Stimulated activated CD8-positive, alpha-beta memory T cell treated with anti-CD3 and anti-CD28 coated beads, Interleukin-12 subunit alpha, Interleukin-12 subunit beta, amount 100 ng/mL, for 24 hours (primary cell): ENCODE data around the gene FBXO39.
"Not testable (repeated sequence)": the region's sequence is repeated elsewhere in the genome, so short reads cannot be mapped to it uniquely, and the experiment has no call there.

ENCODE experiments used
- DNase-seq: peaks from one replicate; pipeline ENCODE4 v3.0.0-alpha.2; 2020; ENCODE audit errors: extremely low read depth

Gene FBXO39

DNA sequence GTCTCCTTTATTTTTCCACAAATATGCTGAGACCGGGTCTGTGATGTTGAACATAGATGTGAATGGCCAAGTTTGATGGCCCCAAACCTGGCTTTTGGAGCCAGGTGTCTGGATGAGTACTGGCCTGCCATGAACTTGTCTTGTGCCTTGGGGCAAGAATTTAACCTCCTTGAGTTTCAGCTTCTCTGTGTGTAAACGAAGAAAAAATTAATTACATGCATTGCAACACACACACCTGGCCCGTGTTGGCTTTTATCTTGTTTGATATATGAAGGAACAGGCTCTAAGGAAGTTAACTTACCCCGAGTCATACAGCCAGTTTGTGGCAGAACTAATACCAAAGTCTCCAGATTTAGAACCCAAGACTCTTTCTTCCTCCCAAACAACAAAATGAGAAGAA, 13.1 kb downstream of the FBXO39 start:
- no peak for DNase-seq

DNA sequence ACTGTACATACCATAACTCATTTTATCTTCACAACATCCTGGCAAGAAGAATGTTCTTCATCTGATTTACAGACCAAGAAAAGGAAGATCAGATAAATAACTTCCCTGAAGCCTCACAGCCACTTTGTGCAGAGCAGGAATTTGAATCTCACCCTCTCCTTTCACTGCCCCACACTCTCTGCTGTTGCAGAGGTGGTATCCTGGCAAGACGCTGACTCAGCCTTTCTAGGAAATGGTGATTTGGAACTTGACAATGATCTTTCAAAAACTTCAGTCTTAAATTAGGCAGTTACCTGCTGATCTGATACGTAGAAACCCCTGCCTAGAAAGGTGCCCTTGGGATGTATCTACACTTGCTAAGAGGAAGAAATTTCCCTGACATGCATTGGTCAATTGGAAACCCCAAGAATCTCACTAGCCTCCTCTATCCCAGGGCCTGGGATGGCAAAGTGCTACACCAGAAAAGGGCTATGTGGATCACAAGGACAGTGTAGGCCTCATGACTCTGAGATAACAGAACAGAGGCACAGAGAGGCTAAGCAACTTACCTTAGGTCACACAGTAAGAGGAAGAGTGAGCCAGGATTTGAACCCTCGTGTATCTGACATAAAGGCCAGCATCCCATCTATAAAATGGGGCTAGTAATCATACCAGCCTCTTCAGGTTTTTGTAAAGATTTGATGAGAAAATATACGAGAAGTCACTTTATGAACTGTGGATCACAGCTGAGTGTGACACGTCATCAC, 17.9 kb downstream of the FBXO39 start:
- no peak for DNase-seq

DNA sequence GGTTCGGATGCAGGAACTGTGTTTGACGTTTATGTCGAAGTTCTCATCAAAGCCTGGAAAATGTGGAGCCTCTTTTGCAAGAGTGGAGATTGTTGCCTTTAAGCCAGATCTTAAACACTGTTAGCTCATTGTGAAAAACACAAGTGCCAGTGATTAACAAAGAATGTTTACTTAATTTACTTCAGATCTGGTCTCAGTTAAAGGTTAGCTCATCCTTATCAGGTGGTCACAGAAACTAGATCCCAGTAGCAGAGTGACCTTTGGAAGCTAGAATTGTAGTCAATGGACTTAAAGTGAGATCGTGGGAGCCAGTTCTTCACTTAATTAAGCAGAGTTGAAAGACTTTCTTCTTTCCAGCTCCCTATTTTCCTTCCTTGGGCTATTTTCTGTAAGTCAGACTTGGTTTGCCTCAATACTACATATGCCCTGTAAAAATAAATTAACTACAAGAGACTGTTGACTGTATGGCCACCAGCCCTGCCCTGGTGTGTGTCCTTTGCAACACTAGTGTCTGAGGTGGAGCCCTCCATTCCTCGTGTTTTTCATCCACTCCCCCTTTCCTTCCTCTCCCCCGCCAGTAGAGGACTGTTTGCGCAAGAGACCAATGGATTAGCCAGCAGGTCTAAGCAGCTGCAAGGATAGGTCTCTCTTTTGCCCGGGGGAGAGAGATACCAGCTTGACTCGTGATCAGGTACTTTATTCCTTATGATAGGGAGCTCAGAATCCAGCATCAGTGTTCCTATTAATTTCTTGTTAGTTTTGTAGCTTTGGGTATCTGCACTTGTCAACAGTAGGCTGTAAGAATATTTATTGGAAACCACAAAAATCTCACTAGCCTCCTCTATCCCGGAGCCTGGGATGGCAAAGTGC, 20.2 kb downstream of the FBXO39 start:
- DNase-seq: no peak

DNA sequence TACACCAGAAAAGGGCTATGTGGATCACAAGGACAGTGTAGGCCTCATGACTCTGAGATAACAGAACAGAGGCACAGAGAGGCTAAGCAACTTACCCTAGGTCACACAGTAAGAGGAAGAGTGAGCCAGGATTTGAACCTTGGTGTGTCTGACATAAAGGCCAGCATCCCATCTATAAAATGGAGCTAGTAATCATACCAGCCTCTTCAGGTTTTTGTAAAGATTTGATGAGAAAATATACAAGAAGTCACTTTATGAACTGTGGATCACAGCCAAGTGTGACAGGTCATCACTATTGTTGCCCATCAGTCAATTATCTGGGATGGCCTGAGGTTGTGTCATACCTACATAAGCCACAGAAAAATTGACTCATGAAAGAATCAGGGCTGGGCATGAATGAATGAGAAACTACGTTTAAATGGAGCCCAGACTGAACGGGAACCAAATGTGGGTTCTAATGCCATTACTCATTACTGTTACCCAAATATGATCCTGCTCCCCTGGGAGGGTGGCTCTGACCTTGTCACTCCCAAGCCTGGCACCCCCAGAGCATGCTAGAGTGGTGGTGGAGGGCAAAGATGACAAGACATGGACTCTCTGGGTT, 21.0 kb downstream of the FBXO39 start:
- DNase-seq: no peak

DNA sequence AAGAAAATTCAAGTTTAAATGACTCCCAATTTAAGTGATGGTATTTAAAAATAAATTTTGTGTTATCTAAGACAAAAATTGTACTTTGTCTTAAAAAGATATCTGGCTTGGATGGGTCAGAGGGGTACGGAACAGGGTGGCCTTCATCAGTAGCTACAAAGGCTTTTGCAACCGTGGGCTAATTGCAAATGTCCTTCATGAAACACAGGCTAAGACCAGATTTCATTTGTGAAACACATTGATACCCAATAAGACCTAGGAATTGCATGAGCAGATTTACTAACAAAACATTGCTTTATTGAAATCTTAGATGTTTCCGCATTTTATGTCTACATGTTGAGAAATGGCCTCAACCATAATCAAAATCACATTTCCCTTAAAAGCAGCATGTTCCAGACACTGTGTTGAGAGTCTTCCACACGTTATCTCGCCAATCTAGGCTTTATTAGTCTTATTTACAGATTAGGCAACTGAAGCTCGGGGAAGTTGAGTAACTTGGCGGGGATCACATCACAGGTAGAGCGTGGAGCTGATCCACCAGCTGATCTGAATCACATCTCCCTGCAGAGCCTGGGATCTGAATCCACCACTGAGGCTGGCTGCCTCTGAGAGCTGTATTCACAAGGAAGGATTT, 21.8 kb downstream of the FBXO39 start:
- DNase-seq: no peak

DNA sequence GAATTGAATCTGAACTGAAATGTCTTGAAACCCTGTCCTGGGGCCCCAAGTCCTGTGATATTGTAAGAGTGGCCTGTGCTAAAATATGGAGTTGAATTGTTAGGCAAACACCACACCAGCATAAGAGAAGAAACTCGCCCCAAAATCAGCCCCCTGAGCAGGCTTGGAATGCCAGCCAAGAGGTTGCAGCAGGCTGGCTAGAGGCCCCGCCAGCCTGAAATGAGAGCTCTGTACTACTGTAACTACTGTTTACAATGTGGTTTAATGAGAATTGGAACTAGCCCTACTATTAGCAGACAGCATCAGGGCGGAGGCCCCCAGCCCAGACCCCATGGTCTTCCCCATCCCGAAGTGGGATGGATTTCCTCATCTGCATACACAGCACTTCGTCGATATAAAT, 23.7 kb downstream of the FBXO39 start:
- DNase-seq: no peak

DNA sequence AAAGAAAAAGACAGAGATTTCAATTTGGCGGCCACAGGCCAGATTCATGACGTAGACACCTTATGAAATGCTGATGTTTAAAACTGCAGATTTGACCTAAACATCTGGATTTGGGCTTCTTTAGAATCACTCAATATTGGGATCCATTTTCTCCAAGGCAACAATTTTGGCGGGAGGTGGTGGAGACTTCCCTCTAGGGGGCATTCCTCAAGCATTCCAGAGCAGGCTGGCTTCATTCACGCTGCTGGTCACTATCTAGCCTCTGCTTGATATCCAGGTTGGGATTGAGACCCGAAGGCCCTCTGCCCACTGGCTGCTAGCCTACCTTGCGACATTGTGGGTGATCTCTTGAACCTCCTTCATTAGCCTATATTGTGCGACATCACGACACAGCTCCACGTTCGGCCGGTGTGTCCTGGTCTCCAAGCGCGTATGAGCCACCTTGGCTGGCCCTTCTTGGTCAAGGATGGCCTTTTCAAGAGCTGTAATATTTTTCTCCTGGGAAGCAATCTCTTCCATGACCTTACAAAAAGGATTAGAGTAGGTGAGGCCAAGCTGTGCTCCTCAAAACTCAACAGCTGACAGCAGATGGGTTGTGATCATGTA, 24.5 kb downstream of the FBXO39 start:
- DNase-seq: no peak

DNA sequence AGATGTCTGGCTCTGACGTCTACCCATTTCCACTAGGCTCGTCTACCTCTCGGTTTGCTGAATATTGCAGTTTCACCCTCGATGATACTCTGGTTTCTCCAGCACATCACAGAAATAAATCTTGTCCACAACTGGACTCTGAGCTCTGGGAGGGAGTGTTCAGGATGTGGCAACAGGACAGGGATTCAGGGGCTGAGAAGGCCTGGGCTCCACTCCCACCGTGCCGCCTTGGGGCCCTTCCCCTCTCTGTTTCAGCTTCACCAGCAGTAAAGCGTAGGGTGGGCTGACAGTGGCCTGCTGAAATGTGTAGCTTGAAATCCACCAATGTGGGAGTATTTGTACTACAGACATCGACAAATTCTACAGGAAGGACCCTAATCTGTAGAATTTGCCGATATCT, 35.5 kb downstream of the FBXO39 start:
- no peak for DNase-seq

DNA sequence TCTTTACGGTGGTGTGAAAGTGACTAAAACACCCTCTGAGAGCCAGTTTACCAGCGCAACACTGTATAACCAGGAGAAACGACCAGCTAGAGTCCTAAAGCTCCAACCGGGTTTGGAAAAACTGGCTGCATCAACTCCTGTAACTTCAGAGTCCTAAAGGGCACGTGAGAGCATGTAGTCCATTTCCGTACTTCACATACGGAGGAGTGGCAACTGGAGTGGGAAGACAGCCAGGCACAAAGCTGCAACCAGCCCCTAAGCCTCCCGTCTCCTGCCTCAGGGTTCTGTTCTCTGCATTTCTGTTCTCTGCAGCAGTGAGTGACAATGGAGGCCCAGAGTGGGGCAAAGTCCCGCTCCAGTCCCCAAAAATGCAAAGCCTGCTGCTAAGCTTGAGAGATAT, 36.3 kb downstream of the FBXO39 start:
- DNase-seq: no peak

DNA sequence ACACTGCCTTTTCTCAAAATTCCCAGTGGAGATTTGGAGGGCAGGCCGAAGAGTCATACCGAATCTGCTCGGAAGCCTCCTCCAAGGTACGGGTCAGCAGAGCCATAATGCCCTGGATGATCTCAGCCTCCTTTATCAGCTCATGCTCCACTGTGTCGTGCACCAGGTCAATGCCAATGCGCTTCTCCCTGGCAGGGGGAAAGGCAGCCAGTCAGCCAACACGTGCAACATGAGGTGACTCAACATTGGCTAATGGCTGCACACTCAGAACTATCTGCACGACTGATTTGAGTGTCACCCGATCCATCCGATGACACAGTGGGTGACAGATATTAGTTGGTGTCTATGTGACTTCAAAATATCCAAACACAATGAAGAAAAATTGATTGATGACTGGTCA, 39.8 kb downstream of the FBXO39 start:
- DNase-seq: no peak

DNA sequence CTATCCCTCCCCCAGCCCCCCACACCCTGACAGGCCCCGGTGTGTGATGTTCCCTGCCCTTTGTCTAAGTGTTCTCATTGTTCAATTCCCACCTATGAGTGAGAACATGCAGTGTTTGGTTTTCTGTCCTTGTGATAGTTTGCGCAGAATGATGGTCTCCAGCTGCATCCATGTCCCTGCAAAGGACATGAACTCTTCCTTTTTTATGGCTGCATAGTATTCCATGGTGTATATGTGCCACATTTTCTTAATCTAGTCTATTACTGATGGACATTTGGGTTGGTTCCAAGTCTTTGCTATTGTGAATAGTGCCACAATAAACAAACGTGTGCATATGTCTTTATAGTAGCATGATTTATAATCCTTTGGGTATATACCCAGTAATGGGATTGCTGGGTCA, 40.4 kb downstream of the FBXO39 start:
- not testable (repeated sequence) for DNase-seq

DNA sequence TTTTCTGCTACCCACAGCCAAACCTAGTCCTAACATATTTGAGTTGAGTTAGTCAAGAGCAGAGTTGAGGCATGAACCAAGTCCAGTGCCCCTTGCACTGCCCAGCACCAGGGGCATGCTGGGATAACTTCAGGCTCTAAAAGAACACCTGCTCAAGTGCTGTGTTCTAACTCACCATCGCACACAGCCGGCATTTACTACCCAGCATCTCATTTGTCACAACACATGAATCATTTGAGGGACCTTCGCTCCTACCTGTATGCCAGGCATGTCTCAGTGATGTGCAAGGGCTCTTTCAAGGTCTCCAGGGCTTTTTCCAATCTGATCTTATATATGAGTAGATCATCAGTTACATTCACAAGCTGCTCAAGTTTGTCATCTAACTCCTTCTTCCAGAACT, 42.9 kb downstream of the FBXO39 start:
- DNase-seq: no peak

DNA sequence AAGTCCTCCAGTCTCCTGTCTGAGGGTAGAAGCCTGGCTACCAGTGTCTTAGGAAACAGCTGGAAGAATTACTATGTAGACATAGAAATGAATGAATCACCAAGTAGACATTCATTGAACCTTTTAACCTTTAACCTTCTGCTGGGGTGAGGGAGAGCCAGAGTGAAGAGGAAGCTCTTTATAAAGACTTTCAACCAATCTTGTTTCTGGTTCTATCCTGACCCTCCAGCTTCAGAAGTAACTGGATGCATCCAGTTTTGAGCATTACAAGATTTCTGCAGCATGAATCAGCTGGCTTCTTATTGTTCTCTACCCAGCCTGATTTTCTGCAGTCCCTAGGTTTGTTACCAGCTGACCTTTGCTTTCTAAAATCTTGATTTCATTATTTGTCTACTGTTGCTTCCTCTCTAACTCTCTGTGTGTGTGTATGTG, 47.0 kb downstream of the FBXO39 start:
- no peak for DNase-seq

DNA sequence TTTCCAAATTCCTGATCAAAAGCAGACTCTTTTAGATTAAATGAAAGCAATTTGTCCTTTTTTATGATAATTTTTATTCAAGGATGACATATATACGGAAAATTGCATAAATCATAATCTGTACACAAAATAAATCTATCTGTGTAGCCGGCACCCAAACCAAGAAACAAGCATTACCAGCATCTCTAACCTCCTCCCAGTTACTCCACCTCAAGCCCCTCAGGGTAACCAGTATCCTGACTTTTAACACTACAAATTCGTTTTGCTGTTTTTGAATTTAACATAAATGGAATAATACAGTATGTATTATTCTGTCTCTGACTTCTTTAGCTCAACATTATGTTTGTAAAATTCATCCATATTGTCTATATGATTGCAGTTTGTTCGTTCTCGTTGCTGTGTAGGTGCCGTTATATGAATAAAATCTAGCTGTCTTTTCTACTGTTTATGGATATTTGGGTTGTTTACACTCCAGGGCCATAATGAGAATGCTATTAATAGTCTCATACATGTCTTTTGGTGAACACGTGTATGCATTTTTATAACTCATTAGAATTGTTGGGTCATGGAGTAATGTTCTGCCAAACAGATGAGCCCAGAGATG, 54.5 kb downstream of the FBXO39 start:
- no peak for DNase-seq

DNA sequence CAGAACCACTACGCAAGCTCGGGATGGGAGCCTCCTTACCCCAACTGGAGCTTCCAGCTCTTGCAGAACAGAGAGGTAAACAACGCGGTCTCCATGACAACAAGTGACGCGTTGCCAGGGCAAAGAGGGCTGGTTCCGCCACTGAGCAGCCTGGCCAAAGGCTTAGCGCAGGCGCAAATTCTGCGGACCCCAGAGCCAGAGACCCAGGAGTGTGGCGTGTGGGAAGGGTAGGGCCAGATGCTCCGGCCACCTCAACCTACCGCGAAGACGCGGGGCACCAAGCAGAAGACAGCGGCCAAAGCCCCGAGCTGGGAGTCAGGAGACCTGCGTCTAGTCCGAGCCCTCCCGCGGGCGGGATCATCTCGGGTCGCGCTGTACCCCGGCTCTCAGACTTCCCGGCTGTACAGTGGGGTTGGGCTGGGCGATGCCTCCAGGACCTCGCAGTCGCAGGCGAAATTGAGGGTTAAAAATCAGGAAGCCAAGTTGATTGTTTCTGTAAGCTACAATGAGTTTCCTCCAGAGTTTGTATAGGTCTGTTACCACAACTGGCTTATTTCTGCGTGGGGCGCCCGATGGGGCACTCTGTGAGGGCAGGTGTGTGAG, 55.7 kb downstream of the FBXO39 start, which contains the start of gene TEKT1:
Gene TEKT1 (minus strand): TSS at position 69 of the 603 bp plus-strand sequence. CDS start 1,353 bp downstream, outside the sequence.
- peak; percentile 28 for DNase-seq
